HepG2 (cell line): ENCODE results near the gene ACOT2. TPM values are rescaled to one million over a fixed set of nuclear protein-coding genes. Genes with fewer than 3 reads are reported as not detected.

Source experiments
- ELF1 ChIP-seq: sonication (generic); formaldehyde crosslinking; IDR thresholded peaks from 2 replicates; pipeline ENCODE4 v1.4.0; 2020; ENCODE audit warnings: missing genetic modification reagents
- ELK4 ChIP-seq: sonication (generic); formaldehyde crosslinking; IDR thresholded peaks from 2 replicates; pipeline ENCODE4 v1.9.0; 2021; ENCODE audit warnings: missing genetic modification reagents, borderline replicate concordance
- ETS1 ChIP-seq: sonication (generic); formaldehyde crosslinking; IDR thresholded peaks from 2 replicates; pipeline ENCODE4 v1.4.0; 2020; ENCODE audit warnings: missing genetic modification reagents
- FOXO4 ChIP-seq: sonication (generic); formaldehyde crosslinking; conservative IDR thresholded peaks from 2 replicates; pipeline ENCODE4 v1.8.1; 2023; ENCODE audit warnings: missing genetic modification reagents
- HNRNPK ChIP-seq: fragments of 200-400 bp; formaldehyde crosslinking; IDR thresholded peaks from 2 replicates; pipeline ENCODE4 v1.6.1; 2018; ENCODE audit warnings: low read length, low read depth, moderate library complexity, mild to moderate bottlenecking; ENCODE audit not compliant: poor library complexity, severe bottlenecking
- KDM2A ChIP-seq: sonication (generic); formaldehyde crosslinking; IDR thresholded peaks from 2 replicates; pipeline ENCODE4 v1.4.0; 2020; ENCODE audit warnings: low read depth, missing genetic modification reagents, borderline replicate concordance
- KLF6 ChIP-seq: IDR thresholded peaks from 2 replicates; pipeline ENCODE4 v1.8.0; 2016; ENCODE audit warnings: missing biosample characterization, missing genetic modification reagents
- MAFG ChIP-seq: sonication (generic); formaldehyde crosslinking; IDR thresholded peaks from 2 replicates; pipeline ENCODE4 v1.5.1; 2020; ENCODE audit warnings: mild to moderate bottlenecking, missing genetic modification reagents
- MEIS1 ChIP-seq: sonication (generic); formaldehyde crosslinking; IDR thresholded peaks from 2 replicates; pipeline ENCODE4 v1.9.0; 2021; ENCODE audit warnings: mild to moderate bottlenecking, missing genetic modification reagents, moderate library complexity, borderline replicate concordance
- PHF21A ChIP-seq: sonication (generic); formaldehyde crosslinking; IDR thresholded peaks from 2 replicates; pipeline ENCODE4 v1.5.0; 2020; ENCODE audit warnings: mild to moderate bottlenecking, missing genetic modification reagents
- ZNF205 ChIP-seq: IDR thresholded peaks from 2 replicates; pipeline ENCODE4 v1.6.1; 2018; ENCODE audit warnings: missing biosample characterization, missing genetic modification reagents
- ZNF639 ChIP-seq: conservative IDR thresholded peaks from 2 replicates; pipeline ENCODE4 v1.6.1; 2018; ENCODE audit warnings: missing genetic modification reagents
- ZSCAN31 ChIP-seq: sonication (generic); formaldehyde crosslinking; IDR thresholded peaks from 2 replicates; pipeline ENCODE4 v1.5.0; 2020; ENCODE audit warnings: low read depth, mild to moderate bottlenecking, missing genetic modification reagents
- polyA plus RNA-seq, 8 experiments: library from polyadenylated mRNA; depleted of rRNA in 3 of 8; stranded (reverse) in 7 of 8; unstranded in 1 of 8; fragments of >200 nt; fragmentation: Illumina TruSeq in 4 of 8; extraction: Trizol in 4 of 8; gene quantifications; 2 replicates each; pipeline versions ENCODE4 v1.2.1 to v1.2.3, GENCODE V29; 2011 to 2016; ENCODE audit warnings: low read depth in 4 of 8, missing spikeins in 1 of 8, mixed read lengths in 1 of 8; ENCODE audit not compliant: insufficient read depth in 1 of 8
- total RNA-seq, 5 experiments: library from RNA; depleted of rRNA; stranded (reverse); fragments of >200 nt; fragmentation: Illumina TruSeq; extraction: Trizol; gene quantifications; 2 replicates each; pipeline ENCODE4 v1.2.3, GENCODE V29; 2016; ENCODE audit warnings: low read depth in 1 of 5
- TF ChIP-seq, protein P1 (sequence below): sonication (generic); formaldehyde crosslinking; IDR thresholded peaks from 2 replicates; pipeline ENCODE4 v1.5.1; 2020; ENCODE audit warnings: mild to moderate bottlenecking, moderate library complexity, missing genetic modification reagents
- TF ChIP-seq, protein P2 (sequence below): sonication (generic); formaldehyde crosslinking; IDR thresholded peaks from 2 replicates; pipeline ENCODE4 v1.4.0; 2020; ENCODE audit warnings: missing genetic modification reagents

Gene ACOT2
- total and polyA plus RNA-seq, 2 of the 13 experiments (the other 11 are each of a cell fraction or from before 2014, with no cell fraction given) = 60.0 to 110 TPM

GRCh38 chr14:73612339-73613045, 43.5 kb downstream of the ACOT2 start, which contains the start of gene ACOT6 (continued):
- TF ChIP-seq FOXO4 (0 out of 2 replicates have a peak, but pooled peaks have one; percentile 78), MEIS1 (0 out of 2 replicates have a peak, but pooled peaks have one; percentile 37), HNRNPK (no peak), ETS1 (CRISPR knock-in tag) (0 out of 2 replicates have a peak, but pooled peaks have one; percentile 21), ZNF205 (no peak), ELK4 (CRISPR knock-in tag) (0 out of 2 replicates have a peak, but pooled peaks have one; percentile 22), KLF6 (CRISPR knock-in tag) (no peak), ZSCAN31 (CRISPR knock-in tag) (no peak), KDM2A (CRISPR knock-in tag) (peak; percentile 55; the same call in 1 of the 2 replicates), PHF21A (peak; percentile 98), ELF1 (CRISPR knock-in tag) (no peak), ZNF639 (CRISPR knock-in tag) (no peak), MAFG (CRISPR knock-in tag) (no peak)
- TF ChIP-seq, protein P1, sequence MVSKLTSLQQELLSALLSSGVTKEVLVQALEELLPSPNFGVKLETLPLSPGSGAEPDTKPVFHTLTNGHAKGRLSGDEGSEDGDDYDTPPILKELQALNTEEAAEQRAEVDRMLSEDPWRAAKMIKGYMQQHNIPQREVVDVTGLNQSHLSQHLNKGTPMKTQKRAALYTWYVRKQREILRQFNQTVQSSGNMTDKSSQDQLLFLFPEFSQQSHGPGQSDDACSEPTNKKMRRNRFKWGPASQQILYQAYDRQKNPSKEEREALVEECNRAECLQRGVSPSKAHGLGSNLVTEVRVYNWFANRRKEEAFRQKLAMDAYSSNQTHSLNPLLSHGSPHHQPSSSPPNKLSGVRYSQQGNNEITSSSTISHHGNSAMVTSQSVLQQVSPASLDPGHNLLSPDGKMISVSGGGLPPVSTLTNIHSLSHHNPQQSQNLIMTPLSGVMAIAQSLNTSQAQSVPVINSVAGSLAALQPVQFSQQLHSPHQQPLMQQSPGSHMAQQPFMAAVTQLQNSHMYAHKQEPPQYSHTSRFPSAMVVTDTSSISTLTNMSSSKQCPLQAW (CRISPR knock-in tag) = no peak
- TF ChIP-seq, protein P2, sequence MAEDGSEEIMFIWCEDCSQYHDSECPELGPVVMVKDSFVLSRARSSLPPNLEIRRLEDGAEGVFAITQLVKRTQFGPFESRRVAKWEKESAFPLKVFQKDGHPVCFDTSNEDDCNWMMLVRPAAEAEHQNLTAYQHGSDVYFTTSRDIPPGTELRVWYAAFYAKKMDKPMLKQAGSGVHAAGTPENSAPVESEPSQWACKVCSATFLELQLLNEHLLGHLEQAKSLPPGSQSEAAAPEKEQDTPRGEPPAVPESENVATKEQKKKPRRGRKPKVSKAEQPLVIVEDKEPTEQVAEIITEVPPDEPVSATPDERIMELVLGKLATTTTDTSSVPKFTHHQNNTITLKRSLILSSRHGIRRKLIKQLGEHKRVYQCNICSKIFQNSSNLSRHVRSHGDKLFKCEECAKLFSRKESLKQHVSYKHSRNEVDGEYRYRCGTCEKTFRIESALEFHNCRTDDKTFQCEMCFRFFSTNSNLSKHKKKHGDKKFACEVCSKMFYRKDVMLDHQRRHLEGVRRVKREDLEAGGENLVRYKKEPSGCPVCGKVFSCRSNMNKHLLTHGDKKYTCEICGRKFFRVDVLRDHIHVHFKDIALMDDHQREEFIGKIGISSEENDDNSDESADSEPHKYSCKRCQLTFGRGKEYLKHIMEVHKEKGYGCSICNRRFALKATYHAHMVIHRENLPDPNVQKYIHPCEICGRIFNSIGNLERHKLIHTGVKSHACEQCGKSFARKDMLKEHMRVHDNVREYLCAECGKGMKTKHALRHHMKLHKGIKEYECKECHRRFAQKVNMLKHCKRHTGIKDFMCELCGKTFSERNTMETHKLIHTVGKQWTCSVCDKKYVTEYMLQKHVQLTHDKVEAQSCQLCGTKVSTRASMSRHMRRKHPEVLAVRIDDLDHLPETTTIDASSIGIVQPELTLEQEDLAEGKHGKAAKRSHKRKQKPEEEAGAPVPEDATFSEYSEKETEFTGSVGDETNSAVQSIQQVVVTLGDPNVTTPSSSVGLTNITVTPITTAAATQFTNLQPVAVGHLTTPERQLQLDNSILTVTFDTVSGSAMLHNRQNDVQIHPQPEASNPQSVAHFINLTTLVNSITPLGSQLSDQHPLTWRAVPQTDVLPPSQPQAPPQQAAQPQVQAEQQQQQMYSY (CRISPR knock-in tag) = 0 out of 2 replicates have a peak, but pooled peaks have one; percentile 42
